Activated T-helper 1 cell treated with anti-CD3 and anti-CD28 coated beads, Interleukin-12 subunit alpha, Interleukin-12 subunit beta, Interleukin-2, Interleukin-4 antibody, amounts not matched to agents 30 ng/mL and 10 ng/mL and 1 ng/mL, durations not matched to agents 14 hours and 24 hours and 36 hours (primary cell): ENCODE measurements around the gene TIGD4. TPM values are rescaled to one million over a fixed set of nuclear protein-coding genes. Genes with fewer than 3 reads are reported as not detected.
"Not testable (repeated sequence)": the region's sequence is repeated elsewhere in the genome, so short reads cannot be mapped to it uniquely, and the experiment has no call there.

ENCODE experiments used
- DNase-seq: peaks from one replicate; pipeline ENCODE4 v3.0.0; 2021; ENCODE audit warnings: low spot score
- H3K27ac Mint-ChIP-seq: one replicate; pipeline ENCODE4 v1.8.0; 2021; ENCODE audit warnings: mild to moderate bottlenecking, mixed read lengths
- H3K27me3 Mint-ChIP-seq: one replicate; pipeline ENCODE4 v1.8.0; 2022; ENCODE audit warnings: mild to moderate bottlenecking, moderate library complexity, mixed read lengths; ENCODE audit not compliant: insufficient read depth
- H3K36me3 Mint-ChIP-seq: one replicate; pipeline ENCODE4 v1.8.0; 2021; ENCODE audit warnings: low read depth, mixed read lengths
- H3K4me1 Mint-ChIP-seq: one replicate; pipeline ENCODE4 v1.8.0; 2021; ENCODE audit warnings: low read depth, mixed read lengths
- H3K4me3 Mint-ChIP-seq: one replicate; pipeline ENCODE4 v1.8.0; 2021; ENCODE audit warnings: mild to moderate bottlenecking, moderate library complexity, mixed read lengths
- H3K9me3 Mint-ChIP-seq: one replicate; pipeline ENCODE4 v1.8.0; 2021; ENCODE audit warnings: mixed read lengths
- intact Hi-C: fragments of 100-400 bp; cut with micrococcal nuclease; formaldehyde crosslinking; loops from one replicate; pipeline ENCODE4 v1.15.1; 2024
- total RNA-seq: library from RNA; stranded (reverse); gene quantifications from 2 replicates; pipeline ENCODE4 v1.2.3, GENCODE V29; 2022

Gene TIGD4
- total RNA-seq, 1 donor from 2014 or later, result 0.57 TPM

DNA sequence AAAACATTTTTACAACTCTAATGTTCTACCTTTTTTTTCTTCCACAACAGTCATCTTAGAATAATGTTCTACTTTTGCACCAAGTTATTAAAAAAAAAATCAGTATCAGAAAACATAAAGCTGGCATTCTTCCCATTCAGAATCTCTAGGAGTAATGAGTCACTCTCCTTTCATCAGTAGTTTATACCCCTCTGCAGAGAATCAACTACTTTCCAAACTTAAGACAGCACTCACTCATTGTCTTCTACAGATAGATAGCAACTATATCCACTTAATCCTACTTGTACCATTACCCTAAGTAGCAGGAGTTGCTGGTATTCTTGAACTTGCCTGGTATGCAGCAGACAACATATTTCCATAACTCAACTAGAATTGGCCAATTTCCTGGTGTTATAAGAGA lies 3.2 kb downstream of the TIGD4 start:
- Mint-ChIP-seq H3K4me1 (peaks cover 38% of the 10 kb centered on the region), H3K4me3 (no peak overlapping the region), H3K27me3 (peaks cover 28% of the 10 kb centered on the region), H3K9me3 (no peaks in the 10 kb centered on the region), H3K27ac (no peak overlapping the region), H3K36me3 (no peaks in the 10 kb centered on the region)
- intact Hi-C loops, result no loop called here
- no peak for DNase-seq

DNA sequence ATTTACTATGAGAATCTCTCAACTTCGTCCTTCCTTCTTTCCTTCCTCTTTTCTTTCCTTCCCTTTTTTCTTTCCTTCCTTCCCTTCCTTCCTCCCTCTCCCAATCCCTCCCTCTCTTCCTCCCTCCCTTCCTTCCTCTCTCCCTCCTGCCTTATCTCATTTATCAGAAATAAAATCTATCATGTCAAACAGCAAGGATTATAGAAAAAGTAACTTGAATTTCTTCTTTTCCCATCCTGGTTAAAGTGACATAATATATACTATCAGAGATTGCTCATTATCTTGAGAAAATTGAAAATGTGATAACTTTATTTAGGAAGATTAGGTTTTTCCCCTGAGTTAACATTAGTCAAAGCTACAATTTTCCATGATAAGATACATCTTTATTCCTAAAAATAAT lies 5.6 kb downstream of the TIGD4 start:
- H3K9me3 Mint-ChIP-seq, result no peaks in the 10 kb centered on the region
- peaks cover 23% of the 10 kb centered on the region for H3K4me1 Mint-ChIP-seq
- H3K36me3 Mint-ChIP-seq, result no peaks in the 10 kb centered on the region
- no peak overlapping the region for H3K4me3 Mint-ChIP-seq
- intact Hi-C loops, result no loop called here
- peaks cover 28% of the 10 kb centered on the region for H3K27me3 Mint-ChIP-seq
- H3K27ac Mint-ChIP-seq, result no peak overlapping the region
- no peak for DNase-seq

DNA sequence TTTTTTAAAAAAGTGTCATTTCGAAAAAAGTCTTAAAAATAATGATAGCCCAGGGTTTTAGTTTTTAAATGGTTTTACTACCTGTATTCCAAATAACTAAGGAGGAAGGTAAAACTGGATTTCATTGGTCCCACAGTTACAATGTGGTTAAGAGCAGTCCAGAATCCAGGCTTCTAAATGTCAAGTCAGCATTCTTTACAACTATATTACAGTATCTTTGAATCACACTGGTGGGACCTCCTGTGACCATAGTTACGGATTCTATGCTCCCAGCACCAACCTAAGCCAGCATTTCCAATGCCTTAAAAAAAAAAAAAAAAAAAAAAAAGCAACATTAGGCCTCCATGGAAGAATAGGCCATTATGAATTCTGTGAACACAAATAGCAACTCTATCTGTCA lies 6.2 kb downstream of the TIGD4 start:
- DNase-seq, result no peak
- peaks cover 17% of the 10 kb centered on the region for H3K4me1 Mint-ChIP-seq
- H3K27me3 Mint-ChIP-seq, result peaks cover 27% of the 10 kb centered on the region
- H3K36me3 Mint-ChIP-seq, result no peaks in the 10 kb centered on the region
- no peak overlapping the region for H3K27ac Mint-ChIP-seq
- H3K9me3 Mint-ChIP-seq, result no peaks in the 10 kb centered on the region
- H3K4me3 Mint-ChIP-seq, result no peak overlapping the region
- intact Hi-C loops, result no loop called here

DNA sequence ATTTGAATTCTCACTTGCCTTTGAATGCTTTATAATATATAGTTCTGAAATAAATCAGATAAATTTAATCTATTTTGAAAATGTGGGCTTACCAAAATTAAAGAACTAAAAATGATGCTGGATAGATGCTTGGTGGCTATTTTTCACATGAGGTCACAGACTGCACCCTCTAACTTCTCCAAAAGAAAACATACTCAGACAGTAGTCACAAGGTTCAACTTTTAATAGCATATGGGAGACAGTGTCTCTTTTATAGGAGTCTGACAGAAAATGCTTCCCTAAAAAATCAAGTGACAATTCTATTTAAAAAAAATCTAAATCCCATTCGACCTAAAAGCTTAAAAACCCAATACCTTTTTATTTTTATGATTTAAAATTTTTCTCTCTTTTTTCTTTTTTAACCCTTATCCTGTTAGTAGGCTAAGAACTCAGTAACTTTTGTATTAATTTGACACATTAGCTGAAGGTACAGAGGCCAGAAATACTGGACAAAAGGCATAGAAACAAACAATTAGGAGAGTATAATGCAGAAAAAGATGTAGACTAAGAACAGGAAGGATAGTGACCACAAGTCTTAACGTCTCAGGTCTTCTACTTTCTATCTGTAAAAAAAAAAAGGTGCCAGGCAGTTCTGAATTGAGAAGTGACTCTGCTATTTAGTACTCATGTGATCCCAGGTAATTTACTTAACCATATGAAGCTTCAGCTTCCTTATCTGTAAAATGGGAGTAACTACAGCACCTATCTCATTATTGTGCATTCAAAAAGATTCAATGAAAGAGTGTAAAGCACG lies 7.6 kb downstream of the TIGD4 start:
- Mint-ChIP-seq H3K9me3 (no peaks in the 10 kb centered on the region), H3K4me3 (no peak overlapping the region), H3K27me3 (peaks cover 13% of the 10 kb centered on the region), H3K4me1 (peaks cover 12% of the 10 kb centered on the region), H3K36me3 (no peaks in the 10 kb centered on the region), H3K27ac (no peak overlapping the region)
- intact Hi-C loops, result no loop called here
- DNase-seq, result no peak

DNA sequence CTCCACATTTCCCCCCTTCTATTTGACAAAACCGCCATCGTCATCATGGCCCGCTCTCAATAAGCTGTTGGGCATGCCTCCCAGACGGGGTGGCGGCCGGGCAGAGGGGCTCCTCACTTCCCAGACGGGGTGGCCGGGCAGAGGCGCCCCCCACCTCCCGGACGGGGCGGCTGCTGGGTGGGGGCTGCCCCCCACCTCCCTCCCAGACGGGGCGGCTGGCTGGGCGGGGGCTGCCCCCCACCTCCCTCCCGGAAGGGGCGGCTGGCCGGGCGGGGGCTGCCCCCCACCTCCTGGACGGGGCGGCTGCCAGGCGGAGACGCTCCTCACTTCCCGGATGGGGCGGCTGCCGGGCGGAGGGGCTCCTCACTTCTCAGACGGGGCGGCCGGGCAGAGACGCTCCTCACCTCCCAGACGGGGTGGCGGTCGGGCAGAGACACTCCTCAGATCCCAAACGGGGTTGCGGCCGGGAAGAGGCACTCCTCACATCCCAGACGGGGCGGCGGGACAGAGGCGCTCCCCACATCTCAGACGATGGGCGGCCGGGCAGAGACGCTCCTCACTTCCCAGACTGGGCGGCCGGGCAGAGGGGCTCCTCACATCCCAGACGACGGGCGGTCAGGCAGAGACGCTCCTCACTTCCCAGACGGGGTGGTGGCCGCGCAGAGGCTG lies 14.3 kb downstream of the TIGD4 start:
- intact Hi-C loops, DNase-seq: not testable (repeated sequence)
- H3K27me3 Mint-ChIP-seq, result peaks cover 29% of the 10 kb centered on the region

DNA sequence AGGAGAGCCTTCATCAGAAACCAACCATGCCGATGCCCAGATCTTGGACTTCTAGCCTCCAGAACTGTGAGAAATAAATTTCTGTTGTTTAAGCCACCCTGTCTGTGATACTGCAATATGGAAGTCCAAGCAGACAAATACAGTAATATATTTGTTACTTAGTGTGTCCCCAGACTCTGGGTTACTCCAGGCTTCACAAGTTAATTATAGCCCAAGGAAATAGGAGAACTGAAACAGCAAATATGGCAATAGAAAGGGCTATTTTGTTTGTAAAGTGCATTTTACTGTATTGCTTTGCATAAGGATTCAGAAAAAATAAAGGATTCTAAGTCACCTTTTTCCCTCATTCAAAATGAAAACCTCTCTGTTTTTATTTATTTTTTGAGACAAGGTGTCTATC lies 15.7 kb downstream of the TIGD4 start:
- intact Hi-C loops, result no loop called here
- no peaks in the 10 kb centered on the region for H3K9me3 Mint-ChIP-seq

More for the DNA sequence above, 14.3 kb downstream of the TIGD4 start:
- not testable (repeated sequence) for H3K4me3 Mint-ChIP-seq, H3K27ac Mint-ChIP-seq, H3K36me3 Mint-ChIP-seq, H3K9me3 Mint-ChIP-seq, H3K4me1 Mint-ChIP-seq

DNA sequence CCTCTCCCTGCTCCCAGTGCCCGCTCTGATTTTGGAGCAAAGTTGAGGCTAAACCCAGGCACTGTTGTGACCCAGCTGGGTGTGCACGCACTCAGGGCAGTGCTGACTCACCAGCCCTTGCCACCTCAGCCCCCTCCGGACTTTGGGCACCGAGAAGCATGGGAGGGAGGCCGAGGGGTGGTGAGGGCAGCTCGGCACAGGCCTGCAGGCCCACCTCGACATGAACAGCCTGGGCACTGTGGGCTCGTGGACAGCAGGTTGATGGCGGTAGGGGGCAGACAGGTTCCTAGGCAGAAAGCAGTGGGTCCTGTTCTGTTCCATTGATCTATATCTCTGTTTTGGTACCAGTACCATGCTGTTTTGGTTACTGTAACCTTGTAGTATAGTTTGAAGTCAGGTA lies 30.9 kb downstream of the TIGD4 start:
- Mint-ChIP-seq H3K27ac (no peak overlapping the region), H3K27me3 (peaks cover 2% of the 10 kb centered on the region), H3K9me3 (no peaks in the 10 kb centered on the region), H3K4me3 (no peak overlapping the region), H3K36me3 (no peaks in the 10 kb centered on the region), H3K4me1 (no peaks in the 10 kb centered on the region)
- DNase-seq, result no peak
- intact Hi-C loops, result no loop called here

More for the DNA sequence above, 15.7 kb downstream of the TIGD4 start:
- Mint-ChIP-seq H3K36me3 (no peaks in the 10 kb centered on the region), H3K27me3 (peaks cover 33% of the 10 kb centered on the region), H3K4me1 (no peaks in the 10 kb centered on the region), H3K4me3 (no peak overlapping the region), H3K27ac (no peak overlapping the region)
- no peak for DNase-seq

DNA sequence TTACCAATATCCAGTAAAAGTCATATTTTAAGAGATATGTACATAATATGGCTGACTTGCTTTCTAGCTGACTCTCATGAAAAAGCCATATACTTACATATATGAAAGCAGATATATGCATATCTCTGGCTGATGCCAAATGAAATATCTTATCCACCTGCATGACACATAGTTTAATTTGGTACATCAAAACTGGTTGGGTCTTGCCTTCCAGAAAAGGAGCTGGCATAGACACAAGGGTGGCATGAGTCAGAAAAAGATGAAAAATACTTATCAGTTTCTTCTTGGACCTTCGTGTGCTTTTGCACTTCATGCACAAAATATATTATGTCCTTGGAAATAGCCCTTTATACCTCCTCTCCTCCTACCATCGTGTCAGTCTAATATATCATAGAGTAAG lies 32.1 kb downstream of the TIGD4 start:
- Mint-ChIP-seq H3K27me3 (peaks cover 2% of the 10 kb centered on the region), H3K4me3 (no peak overlapping the region), H3K27ac (no peak overlapping the region), H3K9me3 (no peaks in the 10 kb centered on the region), H3K36me3 (no peaks in the 10 kb centered on the region), H3K4me1 (no peaks in the 10 kb centered on the region)
- no peak for DNase-seq
- intact Hi-C loops, result no loop called here

DNA sequence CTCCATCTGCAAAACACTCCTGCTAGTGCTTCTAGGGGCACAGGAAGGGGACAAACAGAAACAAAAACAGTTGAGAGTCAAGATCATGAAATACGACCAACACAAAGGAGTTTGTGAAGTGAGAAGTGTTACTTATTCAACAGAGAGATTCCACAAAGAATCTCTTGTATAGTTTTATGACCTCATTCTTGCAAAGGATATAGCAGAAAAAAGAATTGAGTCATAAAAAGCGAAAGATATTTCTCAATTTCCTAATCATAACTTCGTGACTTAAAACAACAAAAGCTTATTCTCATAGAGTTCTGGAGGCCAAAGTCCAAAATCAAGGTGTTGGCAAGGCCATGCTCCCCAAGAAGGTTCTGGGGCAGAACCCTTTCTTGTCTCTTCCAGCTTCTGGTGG lies 40.7 kb downstream of the TIGD4 start:
- no peak overlapping the region for H3K27ac Mint-ChIP-seq
- H3K36me3 Mint-ChIP-seq, result no peaks in the 10 kb centered on the region
- peaks cover 4% of the 10 kb centered on the region for H3K4me1 Mint-ChIP-seq
- H3K9me3 Mint-ChIP-seq, result no peaks in the 10 kb centered on the region
- H3K27me3 Mint-ChIP-seq, result peaks cover 6% of the 10 kb centered on the region
- intact Hi-C loops, result no loop called here
- no peak for DNase-seq
- H3K4me3 Mint-ChIP-seq, result no peak overlapping the region

DNA sequence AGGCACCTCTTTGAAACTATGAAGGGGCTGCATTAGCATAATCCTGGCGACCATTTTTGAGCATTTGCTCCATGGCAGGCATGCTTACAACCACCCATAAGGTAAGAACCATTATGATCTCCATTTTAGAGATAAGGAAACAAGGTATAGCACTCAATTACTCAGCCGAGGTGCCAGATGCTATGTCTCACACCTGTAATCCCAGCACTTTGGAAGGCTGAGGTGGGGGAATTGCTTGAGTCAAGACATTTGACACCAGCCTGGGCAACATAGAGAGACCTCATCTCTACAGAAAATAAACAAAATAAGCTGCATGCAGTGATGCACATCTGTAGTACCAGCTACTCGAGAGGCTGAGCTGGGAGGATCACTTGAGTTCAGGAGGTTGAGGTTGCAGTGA lies 43.6 kb downstream of the TIGD4 start:
- no peaks in the 10 kb centered on the region for H3K9me3 Mint-ChIP-seq
- no peak overlapping the region for H3K27ac Mint-ChIP-seq
- no peaks in the 10 kb centered on the region for H3K36me3 Mint-ChIP-seq

DNA sequence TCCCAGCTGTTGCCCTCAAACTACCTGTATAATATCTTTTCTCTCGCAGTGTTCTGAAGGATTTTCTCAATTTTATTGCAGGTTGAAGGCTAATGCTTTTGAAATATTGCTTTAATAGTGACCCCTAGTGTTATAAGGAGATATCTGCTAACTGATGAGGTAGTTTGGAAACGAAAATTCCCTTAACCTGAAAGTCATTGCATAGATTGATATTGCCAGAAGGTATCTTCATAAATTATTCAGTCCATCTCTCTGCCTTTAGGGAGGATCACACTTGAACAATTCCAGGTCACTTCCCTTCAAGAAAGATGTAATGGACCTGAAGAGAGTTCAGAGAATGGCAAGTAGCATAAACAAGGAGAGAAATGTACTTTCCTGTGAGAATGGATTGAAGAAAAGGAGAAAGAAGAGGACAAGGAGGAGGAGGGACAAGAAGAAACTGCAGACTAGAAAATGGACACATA lies 44.1 kb downstream of the TIGD4 start:
- DNase-seq, result no peak
- Mint-ChIP-seq H3K9me3 (no peaks in the 10 kb centered on the region), H3K4me1 (peaks cover 4% of the 10 kb centered on the region), H3K27me3 (peaks cover 6% of the 10 kb centered on the region), H3K4me3 (no peak overlapping the region), H3K36me3 (no peaks in the 10 kb centered on the region), H3K27ac (no peak overlapping the region)
- intact Hi-C loops, result loop anchor here (1.0 kb wide), 4 partner anchors 95 to 327 kb away; no protein-coding TSS in a partner anchor

More for the DNA sequence above, 43.6 kb downstream of the TIGD4 start:
- peaks cover 6% of the 10 kb centered on the region for H3K27me3 Mint-ChIP-seq
- DNase-seq, result no peak
- H3K4me3 Mint-ChIP-seq, result no peak overlapping the region
- intact Hi-C loops, result loop anchor here (1.0 kb wide), 4 partner anchors 96 to 328 kb away; no protein-coding TSS in a partner anchor
- peaks cover 4% of the 10 kb centered on the region for H3K4me1 Mint-ChIP-seq

DNA sequence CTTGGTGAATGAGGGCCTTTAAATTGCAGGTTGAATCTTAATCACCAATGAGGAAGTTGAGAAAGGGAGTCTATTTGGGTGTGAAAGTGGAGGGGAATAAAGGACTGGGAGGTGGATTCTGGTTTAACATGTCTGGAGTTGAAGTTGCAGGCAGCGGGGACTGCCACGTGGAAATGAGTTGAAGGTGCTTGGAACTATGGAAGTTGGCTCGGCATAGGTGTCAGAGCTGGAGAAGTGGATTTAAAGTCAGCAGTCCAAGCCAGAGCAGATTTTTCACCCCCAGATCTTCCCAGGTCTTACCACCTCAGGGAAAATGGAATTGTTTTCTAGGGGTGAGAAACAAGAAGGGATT lies 44.9 kb downstream of the TIGD4 start:
- peaks cover 4% of the 10 kb centered on the region for H3K4me1 Mint-ChIP-seq
- H3K36me3 Mint-ChIP-seq, result no peaks in the 10 kb centered on the region
- intact Hi-C loops, result loop anchor here (1.0 to 5.0 kb wide), 5 partner anchors 52 to 326 kb away; no protein-coding TSS in a partner anchor
- H3K27me3 Mint-ChIP-seq, result peaks cover 6% of the 10 kb centered on the region
- no peaks in the 10 kb centered on the region for H3K9me3 Mint-ChIP-seq
- DNase-seq, result no peak
- no peak overlapping the region for H3K4me3 Mint-ChIP-seq
- H3K27ac Mint-ChIP-seq, result no peak overlapping the region

DNA sequence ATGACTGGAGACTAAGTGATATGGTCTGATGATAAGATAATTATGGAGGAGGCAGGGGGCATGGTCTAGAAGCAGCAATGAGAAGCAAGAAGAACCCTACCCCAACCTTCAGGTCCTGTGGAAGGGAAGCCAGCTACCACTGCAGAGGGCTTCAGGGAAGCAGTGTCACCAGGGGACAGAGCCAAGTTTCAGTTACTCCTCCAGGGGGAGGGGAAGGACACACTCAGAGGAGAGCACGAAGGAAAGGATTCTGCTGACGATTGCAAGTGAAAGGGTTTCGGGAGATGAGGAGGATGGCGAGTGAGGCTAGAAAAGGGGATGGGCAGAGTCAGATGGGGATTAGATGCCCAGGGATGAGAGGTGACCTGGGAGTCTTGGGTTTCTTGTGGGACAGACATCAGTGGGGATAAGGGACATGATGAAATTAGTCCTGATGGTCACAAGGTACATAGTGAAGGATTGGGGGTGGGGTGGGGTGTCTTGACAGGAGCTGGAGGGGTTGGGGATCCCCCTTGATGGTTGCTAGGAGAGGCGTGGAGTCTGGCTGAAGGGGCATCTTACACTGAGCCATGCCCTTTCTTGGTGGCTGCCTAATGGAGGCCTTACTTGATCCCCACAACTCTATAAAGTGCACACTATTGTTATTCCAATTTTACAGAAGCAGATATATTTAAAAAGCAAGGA lies 45.4 kb downstream of the TIGD4 start:
- H3K9me3 Mint-ChIP-seq, result no peaks in the 10 kb centered on the region
- H3K4me3 Mint-ChIP-seq, result no peak overlapping the region
- peaks cover 6% of the 10 kb centered on the region for H3K27me3 Mint-ChIP-seq
- H3K27ac Mint-ChIP-seq, result no peak overlapping the region
- H3K36me3 Mint-ChIP-seq, result no peaks in the 10 kb centered on the region
- DNase-seq, result no peak
- intact Hi-C loops, result loop anchor here (5.0 kb wide), 1 partner anchor 52 kb away; no protein-coding TSS in a partner anchor
- peaks cover 4% of the 10 kb centered on the region for H3K4me1 Mint-ChIP-seq
